ENCODE results near the gene FUCA1. TPM values are rescaled to one million over a fixed set of nuclear protein-coding genes. Genes with fewer than 3 reads are reported as not detected.

Gene FUCA1
- polyA plus RNA-seq, 1 donor from 2014 or later, result 38.5 TPM

DNA sequence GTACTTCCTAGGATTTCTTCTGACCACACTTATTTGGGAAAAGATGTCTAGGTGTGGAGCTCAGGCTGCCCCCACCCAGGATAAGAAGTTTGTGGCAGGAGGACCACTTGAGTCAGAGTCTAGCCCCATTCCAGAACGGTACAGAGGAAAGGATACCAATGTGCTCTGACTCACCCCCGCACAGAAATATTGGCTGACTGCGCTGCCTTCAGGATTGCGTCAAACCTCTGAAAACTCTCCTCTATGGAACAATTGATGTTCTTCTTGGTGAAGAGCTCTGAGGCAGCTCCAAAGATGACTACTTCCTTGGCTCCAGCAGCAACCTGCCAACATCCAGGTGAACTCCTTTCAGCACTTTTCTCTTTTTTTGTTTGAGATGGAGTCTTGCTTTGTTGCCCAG, 54.1 kb downstream of the FUCA1 start:
- Histone ChIP-seq H2AFZ (ENCODE audit: low read depth, low read length) (no peak overlapping the region), H3K36me3 (ENCODE audit: insufficient read depth, low read length) (no peaks in the 10 kb centered on the region)

GRCh38 chr1:23810818-23811540, 57.1 kb downstream of the FUCA1 start:
- no peak overlapping the region for H3K27ac ChIP-seq (ENCODE audit: low read length)
- no peak overlapping the region for H3K4me3 ChIP-seq (ENCODE audit: low read length)
- no peaks in the 10 kb centered on the region for H3F3A ChIP-seq (ENCODE audit: insufficient read depth, low read length, poor library complexity, severe bottlenecking)
- H3K27me3 ChIP-seq (ENCODE audit: insufficient read depth, low read depth, low read length), result no peaks in the 10 kb centered on the region
- H4K20me1 ChIP-seq (ENCODE audit: insufficient read depth), result no peaks in the 10 kb centered on the region
- no peaks in the 10 kb centered on the region for H3K79me2 ChIP-seq (replicated peaks; ENCODE audit: insufficient read depth, low read length)
- H2AFZ ChIP-seq (ENCODE audit: low read depth, low read length), result no peak overlapping the region
- TF ChIP-seq, protein P1, sequence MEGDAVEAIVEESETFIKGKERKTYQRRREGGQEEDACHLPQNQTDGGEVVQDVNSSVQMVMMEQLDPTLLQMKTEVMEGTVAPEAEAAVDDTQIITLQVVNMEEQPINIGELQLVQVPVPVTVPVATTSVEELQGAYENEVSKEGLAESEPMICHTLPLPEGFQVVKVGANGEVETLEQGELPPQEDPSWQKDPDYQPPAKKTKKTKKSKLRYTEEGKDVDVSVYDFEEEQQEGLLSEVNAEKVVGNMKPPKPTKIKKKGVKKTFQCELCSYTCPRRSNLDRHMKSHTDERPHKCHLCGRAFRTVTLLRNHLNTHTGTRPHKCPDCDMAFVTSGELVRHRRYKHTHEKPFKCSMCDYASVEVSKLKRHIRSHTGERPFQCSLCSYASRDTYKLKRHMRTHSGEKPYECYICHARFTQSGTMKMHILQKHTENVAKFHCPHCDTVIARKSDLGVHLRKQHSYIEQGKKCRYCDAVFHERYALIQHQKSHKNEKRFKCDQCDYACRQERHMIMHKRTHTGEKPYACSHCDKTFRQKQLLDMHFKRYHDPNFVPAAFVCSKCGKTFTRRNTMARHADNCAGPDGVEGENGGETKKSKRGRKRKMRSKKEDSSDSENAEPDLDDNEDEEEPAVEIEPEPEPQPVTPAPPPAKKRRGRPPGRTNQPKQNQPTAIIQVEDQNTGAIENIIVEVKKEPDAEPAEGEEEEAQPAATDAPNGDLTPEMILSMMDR (IDR thresholded peaks at IDR 0.05; ENCODE audit: poor library complexity, severe bottlenecking), result peak; percentile 23
- TF ChIP-seq RAD21 (conservative IDR thresholded peaks at IDR 0.05), result no peak
- TF ChIP-seq EZH2 (IDR thresholded peaks at IDR 0.05; ENCODE audit: borderline replicate concordance, insufficient read depth, low read length, poor library complexity, severe bottlenecking), result no peak
- no peaks in the 10 kb centered on the region for H3K9me2 ChIP-seq (ENCODE audit: insufficient read depth, low read length)
- H3K9me3 ChIP-seq (ENCODE audit: low read length), result no peaks in the 10 kb centered on the region
- no peak overlapping the region for H3K9ac ChIP-seq (ENCODE audit: low read length)
- H3K36me3 ChIP-seq (ENCODE audit: insufficient read depth, low read length), result no peaks in the 10 kb centered on the region
- H3K4me2 ChIP-seq (ENCODE audit: low read length), result no peak overlapping the region

More for the DNA sequence above, 54.1 kb downstream of the FUCA1 start:
- Histone ChIP-seq H3K79me2 (replicated peaks; ENCODE audit: insufficient read depth, low read length) (no peaks in the 10 kb centered on the region), H3K9me3 (ENCODE audit: low read length) (no peaks in the 10 kb centered on the region), H3K4me2 (ENCODE audit: low read length) (no peak overlapping the region), H3F3A (ENCODE audit: insufficient read depth, low read length, poor library complexity, severe bottlenecking) (no peaks in the 10 kb centered on the region), H3K9me2 (ENCODE audit: insufficient read depth, low read length) (no peaks in the 10 kb centered on the region), H3K4me3 (ENCODE audit: low read length) (no peak overlapping the region), H3K9ac (ENCODE audit: low read length) (no peak overlapping the region), H3K27me3 (ENCODE audit: insufficient read depth, low read depth, low read length) (no peaks in the 10 kb centered on the region), H3K27ac (ENCODE audit: low read length) (no peak overlapping the region), H4K20me1 (ENCODE audit: insufficient read depth) (no peaks in the 10 kb centered on the region)
- no peak for TF ChIP-seq SMC3 (conservative IDR thresholded peaks at IDR 0.05; ENCODE audit: poor library complexity)
- TF ChIP-seq EZH2 (IDR thresholded peaks at IDR 0.05; ENCODE audit: borderline replicate concordance, insufficient read depth, low read length, poor library complexity, severe bottlenecking), result no peak
- TF ChIP-seq POLR2AphosphoS5 (IDR thresholded peaks at IDR 0.05), result no peak
- TF ChIP-seq REST (IDR thresholded peaks at IDR 0.05; ENCODE audit: borderline replicate concordance), result no peak
- no peak for TF ChIP-seq EP300 (conservative IDR thresholded peaks at IDR 0.05; ENCODE audit: poor library complexity, severe bottlenecking)
- no peak for TF ChIP-seq TAF1 (IDR thresholded peaks at IDR 0.05; ENCODE audit: low read depth)
- TF ChIP-seq MXI1 (conservative IDR thresholded peaks at IDR 0.05; ENCODE audit: poor library complexity, severe bottlenecking), result no peak
- TF ChIP-seq, protein P1 (IDR thresholded peaks at IDR 0.05; ENCODE audit: poor library complexity, severe bottlenecking), result no peak
- no peak for TF ChIP-seq RAD21 (conservative IDR thresholded peaks at IDR 0.05)
